HepG2 (cell line): Measurements from ENCODE around the gene RAB42. TPM values are rescaled to one million over a fixed set of nuclear protein-coding genes. Genes with fewer than 3 reads are reported as not detected.
A peak's percentile ranks its signal among the peaks of the same experiment; 100 is the strongest.

Experiments used
- ATAD3A ChIP-seq: sonication (generic); formaldehyde crosslinking; IDR thresholded peaks from 2 replicates; pipeline ENCODE4 v1.4.0; 2020; ENCODE audit warnings: missing genetic modification reagents
- CBX2 ChIP-seq, 2 experiments: fragments of 200-600 bp in 1 of 2; sonication (generic); formaldehyde crosslinking in 1 of 2; IDR thresholded peaks; 2 replicates each; pipeline versions ENCODE4 v1.7.0 to v1.8.1; 2018 to 2022; ENCODE audit warnings: low read depth in 2 of 2, low read length in 1 of 2, mild to moderate bottlenecking in 1 of 2, missing genetic modification reagents in 1 of 2
- CHD2 ChIP-seq: IDR thresholded peaks from 2 replicates; pipeline ENCODE4 v1.6.1; 2011; ENCODE audit warnings: low read depth, low read length, improper control_type of control experiment
- DNMT3B ChIP-seq: conservative IDR thresholded peaks from 2 replicates; pipeline ENCODE4 v1.6.1; 2016; ENCODE audit warnings: missing biosample characterization, control low read depth
- FOXA1 ChIP-seq, 2 experiments: fragments of 450-650 bp in 1 of 2; sonication (generic) in 1 of 2; formaldehyde crosslinking in 1 of 2; IDR thresholded peaks; 2 replicates each; pipeline versions ENCODE4 v1.4.0 to v1.6.1; 2016 to 2020; ENCODE audit warnings: missing genetic modification reagents in 1 of 2
- HOXA3 ChIP-seq: sonication (generic); formaldehyde crosslinking; IDR thresholded peaks from 2 replicates; pipeline ENCODE4 v1.5.0; 2020; ENCODE audit warnings: missing genetic modification reagents
- MATR3 ChIP-seq: sonication (generic); formaldehyde crosslinking; IDR thresholded peaks from 2 replicates; pipeline ENCODE4 v1.4.0; 2020; ENCODE audit warnings: missing genetic modification reagents
- PRMT3 ChIP-seq: sonication (generic); formaldehyde crosslinking; IDR thresholded peaks from 2 replicates; pipeline ENCODE4 v1.8.1; 2022; ENCODE audit warnings: low read depth, mild to moderate bottlenecking, moderate library complexity, missing genetic modification reagents, borderline replicate concordance
- SIX4 ChIP-seq: sonication (generic); formaldehyde crosslinking; IDR thresholded peaks from 2 replicates; pipeline ENCODE4 v1.4.0; 2020; ENCODE audit warnings: missing genetic modification reagents
- SRY ChIP-seq: sonication (generic); formaldehyde crosslinking; IDR thresholded peaks from 2 replicates; pipeline ENCODE4 v1.8.0; 2022; ENCODE audit warnings: mild to moderate bottlenecking, missing genetic modification reagents
- TOPORS ChIP-seq: sonication (generic); formaldehyde crosslinking; IDR thresholded peaks from 2 replicates; pipeline ENCODE4 v1.8.0; 2023; ENCODE audit warnings: mild to moderate bottlenecking, missing genetic modification reagents
- ZNF329 ChIP-seq: sonication (generic); formaldehyde crosslinking; IDR thresholded peaks from 2 replicates; pipeline ENCODE4 v1.9.0; 2021; ENCODE audit warnings: low read depth, mild to moderate bottlenecking, missing genetic modification reagents
- ZNF431 ChIP-seq: sonication (generic); formaldehyde crosslinking; IDR thresholded peaks from 2 replicates; pipeline ENCODE4 v1.9.0; 2022; ENCODE audit warnings: missing genetic modification reagents, low read depth, mild to moderate bottlenecking, borderline replicate concordance
- ZNF557 ChIP-seq: sonication (generic); formaldehyde crosslinking; IDR thresholded peaks from 2 replicates; pipeline ENCODE4 v1.4.0; 2020; ENCODE audit warnings: missing genetic modification reagents
- ZNF709 ChIP-seq: sonication (generic); formaldehyde crosslinking; IDR thresholded peaks from 2 replicates; pipeline ENCODE4 v1.5.0; 2020; ENCODE audit warnings: mild to moderate bottlenecking, missing genetic modification reagents
- ZNF720 ChIP-seq: sonication (generic); formaldehyde crosslinking; IDR thresholded peaks from 2 replicates; pipeline ENCODE4 v1.4.0; 2020; ENCODE audit warnings: missing genetic modification reagents
- ZNF737 ChIP-seq: sonication (generic); formaldehyde crosslinking; IDR thresholded peaks from 2 replicates; pipeline ENCODE4 v1.5.0; 2020; ENCODE audit warnings: missing genetic modification reagents, mild to moderate bottlenecking, borderline replicate concordance
- ZNF747 ChIP-seq: sonication (generic); formaldehyde crosslinking; IDR thresholded peaks from 2 replicates; pipeline ENCODE4 v1.8.1; 2023; ENCODE audit warnings: missing genetic modification reagents, mild to moderate bottlenecking, borderline replicate concordance
- ZSCAN29 ChIP-seq: sonication (generic); formaldehyde crosslinking; conservative IDR thresholded peaks from 2 replicates; pipeline ENCODE4 v1.4.0; 2020; ENCODE audit warnings: mild to moderate bottlenecking, missing genetic modification reagents
- polyA plus RNA-seq, 8 experiments: library from polyadenylated mRNA; depleted of rRNA in 3 of 8; stranded (reverse) in 7 of 8; unstranded in 1 of 8; fragments of >200 nt; fragmentation: Illumina TruSeq in 4 of 8; extraction: Trizol in 4 of 8; gene quantifications; 2 replicates each; pipeline versions ENCODE4 v1.2.1 to v1.2.3, GENCODE V29; 2011 to 2016; ENCODE audit warnings: low read depth in 4 of 8, missing spikeins in 1 of 8, mixed read lengths in 1 of 8; ENCODE audit not compliant: insufficient read depth in 1 of 8
- total RNA-seq, 5 experiments: library from RNA; depleted of rRNA; stranded (reverse); fragments of >200 nt; fragmentation: Illumina TruSeq; extraction: Trizol; gene quantifications; 2 replicates each; pipeline ENCODE4 v1.2.3, GENCODE V29; 2016; ENCODE audit warnings: low read depth in 1 of 5
- TF ChIP-seq, protein P1 (sequence below): sonication (generic); formaldehyde crosslinking; IDR thresholded peaks from 2 replicates; pipeline ENCODE4 v1.9.0; 2021; ENCODE audit warnings: missing genetic modification reagents, borderline replicate concordance
- TF ChIP-seq, protein P2 (sequence below): sonication (generic); formaldehyde crosslinking; IDR thresholded peaks from 2 replicates; pipeline ENCODE4 v1.8.1; 2023; ENCODE audit warnings: missing genetic modification reagents, mild to moderate bottlenecking, borderline replicate concordance
- TF ChIP-seq, protein P3 (sequence below): sonication (generic); formaldehyde crosslinking; IDR thresholded peaks from 2 replicates; pipeline ENCODE4 v1.8.0; 2023; ENCODE audit warnings: mild to moderate bottlenecking, missing genetic modification reagents
- TF ChIP-seq, protein P4 (sequence below): sonication (generic); formaldehyde crosslinking; IDR thresholded peaks from 2 replicates; pipeline ENCODE4 v1.4.0; 2020; ENCODE audit warnings: mild to moderate bottlenecking, missing genetic modification reagents

RAB42 gene
- total and polyA plus RNA-seq, 2 of the 13 experiments (the other 11 are each of a cell fraction or from before 2014, with no cell fraction given), result 10.4 to 166 TPM

DNA sequence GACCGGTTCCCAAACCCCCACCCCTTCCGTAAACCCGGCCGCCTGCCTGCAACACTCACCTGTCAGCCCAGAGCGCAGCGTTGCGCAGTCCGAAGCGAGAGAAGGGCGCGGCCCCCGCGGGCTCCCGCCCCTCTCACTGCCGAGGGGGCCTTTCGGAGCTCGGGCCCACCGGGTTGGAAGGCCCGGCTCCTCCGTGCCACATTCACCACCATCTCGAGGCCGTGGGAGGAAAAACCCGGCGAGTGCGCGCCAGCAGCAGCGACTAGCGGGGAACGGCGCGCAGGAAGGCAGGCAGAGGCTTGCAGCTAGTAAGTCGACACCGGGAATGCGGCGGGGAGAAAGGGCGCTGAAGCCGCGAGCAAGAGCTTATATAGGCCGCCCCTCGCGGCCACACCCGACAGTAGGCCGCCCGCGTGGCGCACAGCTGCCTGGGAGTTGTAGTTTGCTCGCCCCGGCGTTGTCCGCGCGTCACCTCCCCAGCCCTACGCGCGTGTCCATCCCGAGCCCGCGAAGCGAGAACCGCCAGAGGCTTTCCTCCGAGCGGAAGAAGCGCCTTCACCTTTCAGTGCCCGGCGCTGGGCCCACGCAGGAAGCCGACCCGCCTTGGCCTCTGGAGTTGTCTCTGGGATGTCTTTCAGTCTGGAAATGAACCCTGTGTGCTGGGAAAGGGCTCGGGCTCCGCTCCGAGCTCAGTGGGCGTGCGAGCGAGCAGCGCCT is 10.4 kb upstream of the RAB42 start (continued):
- TF ChIP-seq, protein P1, sequence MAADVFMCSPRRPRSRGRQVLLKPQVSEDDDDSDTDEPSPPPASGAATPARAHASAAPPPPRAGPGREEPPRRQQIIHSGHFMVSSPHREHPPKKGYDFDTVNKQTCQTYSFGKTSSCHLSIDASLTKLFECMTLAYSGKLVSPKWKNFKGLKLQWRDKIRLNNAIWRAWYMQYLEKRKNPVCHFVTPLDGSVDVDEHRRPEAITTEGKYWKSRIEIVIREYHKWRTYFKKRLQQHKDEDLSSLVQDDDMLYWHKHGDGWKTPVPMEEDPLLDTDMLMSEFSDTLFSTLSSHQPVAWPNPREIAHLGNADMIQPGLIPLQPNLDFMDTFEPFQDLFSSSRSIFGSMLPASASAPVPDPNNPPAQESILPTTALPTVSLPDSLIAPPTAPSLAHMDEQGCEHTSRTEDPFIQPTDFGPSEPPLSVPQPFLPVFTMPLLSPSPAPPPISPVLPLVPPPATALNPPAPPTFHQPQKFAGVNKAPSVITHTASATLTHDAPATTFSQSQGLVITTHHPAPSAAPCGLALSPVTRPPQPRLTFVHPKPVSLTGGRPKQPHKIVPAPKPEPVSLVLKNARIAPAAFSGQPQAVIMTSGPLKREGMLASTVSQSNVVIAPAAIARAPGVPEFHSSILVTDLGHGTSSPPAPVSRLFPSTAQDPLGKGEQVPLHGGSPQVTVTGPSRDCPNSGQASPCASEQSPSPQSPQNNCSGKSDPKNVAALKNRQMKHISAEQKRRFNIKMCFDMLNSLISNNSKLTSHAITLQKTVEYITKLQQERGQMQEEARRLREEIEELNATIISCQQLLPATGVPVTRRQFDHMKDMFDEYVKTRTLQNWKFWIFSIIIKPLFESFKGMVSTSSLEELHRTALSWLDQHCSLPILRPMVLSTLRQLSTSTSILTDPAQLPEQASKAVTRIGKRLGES, result no peak
- TF ChIP-seq ZNF329 (CRISPR knock-in tag), result peak; percentile 92
- TF ChIP-seq ZNF720 (CRISPR knock-in tag), result no peak
- TF ChIP-seq MATR3 (CRISPR knock-in tag), result no peak
- TF ChIP-seq, protein P2, sequence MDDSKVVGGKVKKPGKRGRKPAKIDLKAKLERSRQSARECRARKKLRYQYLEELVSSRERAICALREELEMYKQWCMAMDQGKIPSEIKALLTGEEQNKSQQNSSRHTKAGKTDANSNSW, result peak; percentile 89; the same call in 1 of the 2 replicates
- TF ChIP-seq ZSCAN29 (CRISPR knock-in tag), result peak; percentile 56; the same call in 1 of the 2 replicates
- TF ChIP-seq, protein P3, sequence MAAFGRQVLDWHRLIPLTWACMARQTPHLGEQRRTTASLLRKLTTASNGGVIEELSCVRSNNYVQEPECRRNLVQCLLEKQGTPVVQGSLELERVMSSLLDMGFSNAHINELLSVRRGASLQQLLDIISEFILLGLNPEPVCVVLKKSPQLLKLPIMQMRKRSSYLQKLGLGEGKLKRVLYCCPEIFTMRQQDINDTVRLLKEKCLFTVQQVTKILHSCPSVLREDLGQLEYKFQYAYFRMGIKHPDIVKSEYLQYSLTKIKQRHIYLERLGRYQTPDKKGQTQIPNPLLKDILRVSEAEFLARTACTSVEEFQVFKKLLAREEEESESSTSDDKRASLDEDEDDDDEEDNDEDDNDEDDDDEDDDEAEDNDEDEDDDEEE (CRISPR knock-in tag), result peak; percentile 87; the same call in 1 of the 2 replicates
- TF ChIP-seq TOPORS (CRISPR knock-in tag), result peak; percentile 95
- TF ChIP-seq, protein P4, sequence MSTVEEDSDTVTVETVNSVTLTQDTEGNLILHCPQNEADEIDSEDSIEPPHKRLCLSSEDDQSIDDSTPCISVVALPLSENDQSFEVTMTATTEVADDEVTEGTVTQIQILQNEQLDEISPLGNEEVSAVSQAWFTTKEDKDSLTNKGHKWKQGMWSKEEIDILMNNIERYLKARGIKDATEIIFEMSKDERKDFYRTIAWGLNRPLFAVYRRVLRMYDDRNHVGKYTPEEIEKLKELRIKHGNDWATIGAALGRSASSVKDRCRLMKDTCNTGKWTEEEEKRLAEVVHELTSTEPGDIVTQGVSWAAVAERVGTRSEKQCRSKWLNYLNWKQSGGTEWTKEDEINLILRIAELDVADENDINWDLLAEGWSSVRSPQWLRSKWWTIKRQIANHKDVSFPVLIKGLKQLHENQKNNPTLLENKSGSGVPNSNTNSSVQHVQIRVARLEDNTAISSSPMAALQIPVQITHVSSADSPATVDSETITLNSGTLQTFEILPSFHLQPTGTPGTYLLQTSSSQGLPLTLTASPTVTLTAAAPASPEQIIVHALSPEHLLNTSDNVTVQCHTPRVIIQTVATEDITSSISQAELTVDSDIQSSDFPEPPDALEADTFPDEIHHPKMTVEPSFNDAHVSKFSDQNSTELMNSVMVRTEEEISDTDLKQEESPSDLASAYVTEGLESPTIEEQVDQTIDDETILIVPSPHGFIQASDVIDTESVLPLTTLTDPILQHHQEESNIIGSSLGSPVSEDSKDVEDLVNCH (CRISPR knock-in tag), result no peak
- TF ChIP-seq CHD2, result peak; percentile 61; the same call in 1 of the 2 replicates
- TF ChIP-seq SRY (CRISPR knock-in tag), result peak; percentile 94
- TF ChIP-seq ATAD3A (CRISPR knock-in tag), result no peak
- TF ChIP-seq ZNF747, result 0 out of 2 replicates have a peak, but pooled peaks have one; percentile 82
- TF ChIP-seq ZNF737 (CRISPR knock-in tag), result no peak; the same call in 1 of the 2 replicates
- TF ChIP-seq CBX2 (IDR thresholded peaks at IDR 0.05; ENCODE audit: low read depth, low read length), result no peak
- no peak for TF ChIP-seq CBX2 (CRISPR knock-in tag; IDR thresholded peaks at IDR 0.05; ENCODE audit: low read depth)
- no peak for TF ChIP-seq FOXA1 (IDR thresholded peaks at IDR 0.05)
- TF ChIP-seq FOXA1 (CRISPR knock-in tag; IDR thresholded peaks at IDR 0.05), result no peak
- no peak for TF ChIP-seq ZNF431 (CRISPR knock-in tag)
- TF ChIP-seq SIX4 (CRISPR knock-in tag), result no peak
- peak; percentile 97 for TF ChIP-seq DNMT3B (CRISPR knock-in tag)
- TF ChIP-seq HOXA3 (CRISPR knock-in tag), result peak; percentile 84
- peak; percentile 95 for TF ChIP-seq PRMT3 (CRISPR knock-in tag)
- 0 out of 2 replicates have a peak, but pooled peaks have one; percentile 18 for TF ChIP-seq ZNF557 (CRISPR knock-in tag)
- TF ChIP-seq ZNF709, result peak; percentile 92
